Loucy (cell line): ENCODE data around the gene MUC6.

Experiments used
- EZH2phosphoT487 ChIP-seq: fragments of 200-600 bp; IDR thresholded peaks from 2 replicates; pipeline ENCODE4 v1.6.1; 2018; ENCODE audit warnings: antibody characterized with exemption, mild to moderate bottlenecking, moderate library complexity, borderline replicate concordance
- TF ChIP-seq, protein P1 (sequence below): fragments of 200-600 bp; sonication (generic); conservative IDR thresholded peaks from 2 replicates; pipeline ENCODE4 v1.5.1; 2014; ENCODE audit warnings: mild to moderate bottlenecking, antibody characterized with exemption, low read length

- TF ChIP-seq, protein P1, sequence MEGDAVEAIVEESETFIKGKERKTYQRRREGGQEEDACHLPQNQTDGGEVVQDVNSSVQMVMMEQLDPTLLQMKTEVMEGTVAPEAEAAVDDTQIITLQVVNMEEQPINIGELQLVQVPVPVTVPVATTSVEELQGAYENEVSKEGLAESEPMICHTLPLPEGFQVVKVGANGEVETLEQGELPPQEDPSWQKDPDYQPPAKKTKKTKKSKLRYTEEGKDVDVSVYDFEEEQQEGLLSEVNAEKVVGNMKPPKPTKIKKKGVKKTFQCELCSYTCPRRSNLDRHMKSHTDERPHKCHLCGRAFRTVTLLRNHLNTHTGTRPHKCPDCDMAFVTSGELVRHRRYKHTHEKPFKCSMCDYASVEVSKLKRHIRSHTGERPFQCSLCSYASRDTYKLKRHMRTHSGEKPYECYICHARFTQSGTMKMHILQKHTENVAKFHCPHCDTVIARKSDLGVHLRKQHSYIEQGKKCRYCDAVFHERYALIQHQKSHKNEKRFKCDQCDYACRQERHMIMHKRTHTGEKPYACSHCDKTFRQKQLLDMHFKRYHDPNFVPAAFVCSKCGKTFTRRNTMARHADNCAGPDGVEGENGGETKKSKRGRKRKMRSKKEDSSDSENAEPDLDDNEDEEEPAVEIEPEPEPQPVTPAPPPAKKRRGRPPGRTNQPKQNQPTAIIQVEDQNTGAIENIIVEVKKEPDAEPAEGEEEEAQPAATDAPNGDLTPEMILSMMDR: no peak
- no peak for TF ChIP-seq EZH2phosphoT487
Measured at GRCh38 chr11:1064167-1064566, 27.6 kb upstream of the MUC6 start.
